Measurements from ENCODE around the gene SPACA1.

The SPACA1 gene

GRCh38 chr6:88105741-88106340 lies 58.2 kb downstream of the SPACA1 start:
- DNase-seq (ENCODE audit: low spot score) = no peak

- DNase-seq (ENCODE audit: low spot score) = no peak
Measured at GRCh38 chr6:88107241-88107640, 59.6 kb downstream of the SPACA1 start.

DNA sequence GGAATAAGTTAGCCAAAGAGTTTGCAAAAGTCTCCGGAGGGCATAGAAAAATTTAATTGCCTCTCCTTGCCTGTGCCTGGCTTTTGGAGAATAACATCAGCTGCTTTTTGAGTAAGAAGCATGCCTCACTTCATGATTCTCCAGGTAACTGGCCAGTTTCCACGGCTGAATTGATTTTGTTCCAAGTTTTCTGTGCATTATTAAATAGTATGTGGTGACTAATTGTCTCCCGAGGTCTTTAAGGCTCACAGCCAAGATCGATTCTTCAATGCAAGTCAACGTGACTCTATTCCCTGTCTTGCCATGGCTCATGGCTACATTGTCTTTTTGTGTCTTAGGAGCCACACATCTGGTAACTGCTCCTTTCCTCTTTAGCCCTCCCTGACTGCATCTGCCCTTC lies 64.3 kb downstream of the SPACA1 start:
- DNase-seq (ENCODE audit: low spot score) = no peak

- no peak for DNase-seq (ENCODE audit: low spot score)
Measured at GRCh38 chr6:88114838-88115237, 67.2 kb downstream of the SPACA1 start.

DNA sequence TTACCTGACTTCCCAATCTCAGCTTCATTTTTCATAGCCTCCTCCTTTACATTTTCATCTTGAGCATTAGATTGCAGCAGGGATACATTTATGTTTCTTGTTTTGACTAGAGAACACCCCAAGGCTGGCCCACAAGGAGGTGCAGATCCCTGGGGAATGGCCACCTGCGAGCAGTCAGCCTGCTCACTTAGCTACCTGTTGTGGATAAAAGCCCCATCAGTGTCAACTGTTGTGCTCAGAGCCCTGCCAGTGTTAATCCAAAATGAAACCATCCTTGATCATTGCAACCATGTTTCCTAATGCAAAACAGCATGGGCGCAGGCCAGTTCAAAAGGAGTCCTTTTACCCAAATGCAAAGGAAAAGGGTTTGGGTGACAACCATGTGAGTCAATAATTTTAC lies 67.7 kb downstream of the SPACA1 start:
- no peak for DNase-seq (ENCODE audit: low spot score)

DNA sequence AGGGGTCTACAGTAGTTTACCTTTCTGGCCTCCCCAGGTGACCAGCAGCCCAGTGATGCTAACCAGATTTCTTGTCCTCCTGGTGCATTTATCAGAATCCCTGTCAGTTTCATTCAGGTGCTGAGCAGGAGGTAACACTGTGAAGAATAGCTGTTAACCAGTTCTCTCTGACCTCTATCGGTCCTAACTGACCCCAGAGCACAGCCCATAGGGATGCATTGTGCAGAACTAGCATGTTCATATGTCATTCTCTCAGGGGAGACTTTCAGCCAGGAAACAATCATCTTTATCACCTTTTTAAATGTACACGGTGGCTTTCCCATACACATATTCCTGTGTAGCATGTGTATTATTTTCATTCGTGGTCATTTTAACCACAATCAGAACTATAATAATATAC lies 68.6 kb downstream of the SPACA1 start:
- DNase-seq (ENCODE audit: low spot score) = no peak

All from COLO829 (cell line).